DOHH2 (cell line): Measurements from ENCODE around the gene WDFY3.

ENCODE experiments used
- H3F3A ChIP-seq: fragments of 200-600 bp; sonication (generic), shearing (Covaris generic); 2 replicates; pipeline ENCODE4 v1.6.0; 2016; ENCODE audit warnings: antibody characterized with exemption, mild to moderate bottlenecking; ENCODE audit not compliant: control insufficient read depth, insufficient read depth
- H3K27ac ChIP-seq: fragments of 200-600 bp; sonication (generic); 2 replicates; pipeline ENCODE4 v1.5.1; 2014; ENCODE audit warnings: low read depth, mild to moderate bottlenecking, low read length, moderate library complexity
- H3K27me3 ChIP-seq: fragments of 200-600 bp; sonication (generic); 2 replicates; pipeline ENCODE4 v1.6.1; 2014; ENCODE audit warnings: mild to moderate bottlenecking, low read length, mixed read lengths; ENCODE audit not compliant: control insufficient read depth
- H3K36me3 ChIP-seq: fragments of 200-600 bp; sonication (generic); 2 replicates; pipeline ENCODE4 v1.6.1; 2014; ENCODE audit warnings: mild to moderate bottlenecking, low read length, moderate library complexity, mixed read lengths; ENCODE audit not compliant: control insufficient read depth
- H3K4me1 ChIP-seq: fragments of 200-600 bp; sonication (generic); 2 replicates; pipeline ENCODE4 v1.6.1; 2014; ENCODE audit warnings: mild to moderate bottlenecking, low read length, mixed read lengths; ENCODE audit not compliant: control insufficient read depth
- H3K4me2 ChIP-seq: fragments of 200-600 bp; sonication (generic); 2 replicates; pipeline ENCODE4 v1.6.0; 2014; ENCODE audit warnings: mild to moderate bottlenecking, low read length, moderate library complexity
- H3K4me3 ChIP-seq: fragments of 200-600 bp; sonication (generic); 2 replicates; pipeline ENCODE4 v1.5.1; 2014; ENCODE audit warnings: mild to moderate bottlenecking, low read length, mixed read lengths
- H3K79me2 ChIP-seq: fragments of 200-600 bp; sonication (generic); 2 replicates; pipeline ENCODE4 v1.6.1; 2014; ENCODE audit warnings: mild to moderate bottlenecking, low read length, mixed read lengths; ENCODE audit not compliant: control insufficient read depth
- H3K9me2 ChIP-seq: fragments of 200-600 bp; sonication (generic); replicated peaks from 2 replicates; pipeline ENCODE4 v1.6.1; 2014; ENCODE audit warnings: mild to moderate bottlenecking, low read length, mixed read lengths; ENCODE audit not compliant: control insufficient read depth
- H3K9me3 ChIP-seq: fragments of 200-600 bp; sonication (generic); 2 replicates; pipeline ENCODE4 v1.6.1; 2014; ENCODE audit warnings: antibody characterized with exemption, low read length, mixed read lengths; ENCODE audit not compliant: control insufficient read depth, insufficient read depth
- H4K20me1 ChIP-seq: fragments of 200-600 bp; sonication (generic); 2 replicates; pipeline ENCODE4 v1.6.0; 2014; ENCODE audit warnings: low read depth, mild to moderate bottlenecking, antibody characterized with exemption, low read length, moderate library complexity; ENCODE audit not compliant: control insufficient read depth, insufficient read depth
- CTCF ChIP-seq: fragments of 200-600 bp; sonication (generic); IDR thresholded peaks from one replicate; pipeline ENCODE4 v1.5.1; 2014; ENCODE audit warnings: antibody characterized with exemption, mild to moderate bottlenecking, low read depth, low read length; ENCODE audit not compliant: poor library complexity, severe bottlenecking
- EZH2phosphoT487 ChIP-seq: fragments of 200-600 bp; sonication (generic); IDR thresholded peaks from 2 replicates; pipeline ENCODE4 v1.6.1; 2017; ENCODE audit warnings: borderline replicate concordance, mild to moderate bottlenecking, antibody characterized with exemption, low read length, moderate library complexity, mixed read lengths

WDFY3 gene

GRCh38 chr4:84937381-84937977 lies 29.0 kb downstream of the WDFY3 start:
- Histone ChIP-seq H3K27me3 (no peaks in the 10 kb centered on the region), H3K4me3 (no peak overlapping the region), H3K4me2 (no peak overlapping the region), H3K27ac (no peak overlapping the region), H3F3A (no peaks in the 10 kb centered on the region), H3K36me3 (no peaks in the 10 kb centered on the region), H3K79me2 (no peaks in the 10 kb centered on the region), H4K20me1 (no peaks in the 10 kb centered on the region), H3K9me3 (no peaks in the 10 kb centered on the region), H3K9me2 (no peaks in the 10 kb centered on the region), H3K4me1 (no peaks in the 10 kb centered on the region)
- TF ChIP-seq CTCF (no peak), EZH2phosphoT487 (no peak)

GRCh38 chr4:84936123-84936522 lies 30.4 kb downstream of the WDFY3 start:
- no peaks in the 10 kb centered on the region for H3K9me3 ChIP-seq
- H4K20me1 ChIP-seq, result no peaks in the 10 kb centered on the region
- no peaks in the 10 kb centered on the region for H3F3A ChIP-seq
- no peak overlapping the region for H3K27ac ChIP-seq
- no peaks in the 10 kb centered on the region for H3K79me2 ChIP-seq
- H3K9me2 ChIP-seq, result no peaks in the 10 kb centered on the region
- TF ChIP-seq CTCF (no peak), EZH2phosphoT487 (no peak)
- no peak overlapping the region for H3K4me2 ChIP-seq
- H3K36me3 ChIP-seq, result no peaks in the 10 kb centered on the region
- H3K27me3 ChIP-seq, result no peaks in the 10 kb centered on the region
- H3K4me1 ChIP-seq, result no peaks in the 10 kb centered on the region
- H3K4me3 ChIP-seq, result no peak overlapping the region

DNA sequence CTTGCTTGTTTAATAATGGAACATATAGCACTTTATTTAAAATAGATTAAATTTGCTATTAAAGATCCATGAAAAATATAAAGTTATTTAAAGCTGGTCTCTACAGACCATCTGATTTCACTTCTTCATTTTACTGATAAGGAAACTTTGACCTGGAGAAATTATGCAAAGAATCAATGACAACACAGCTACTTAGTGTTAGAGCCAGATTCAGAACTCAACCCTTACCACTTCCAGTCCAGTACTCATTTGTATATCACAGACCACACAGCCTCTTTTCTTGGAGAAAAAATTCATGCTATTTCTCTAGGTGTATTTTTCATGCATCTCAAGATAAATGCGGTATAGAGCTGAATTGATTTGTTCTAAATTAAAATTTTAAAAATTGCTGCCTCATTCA lies 34.0 kb downstream of the WDFY3 start:
- Histone ChIP-seq H3K9me2 (no peaks in the 10 kb centered on the region), H3K4me2 (no peak overlapping the region), H3F3A (no peaks in the 10 kb centered on the region), H3K27me3 (no peaks in the 10 kb centered on the region), H3K9me3 (no peaks in the 10 kb centered on the region), H3K4me1 (no peaks in the 10 kb centered on the region), H3K79me2 (no peaks in the 10 kb centered on the region), H3K4me3 (no peak overlapping the region), H3K27ac (no peak overlapping the region), H3K36me3 (no peaks in the 10 kb centered on the region), H4K20me1 (no peaks in the 10 kb centered on the region)
- TF ChIP-seq CTCF (no peak), EZH2phosphoT487 (no peak)

DNA sequence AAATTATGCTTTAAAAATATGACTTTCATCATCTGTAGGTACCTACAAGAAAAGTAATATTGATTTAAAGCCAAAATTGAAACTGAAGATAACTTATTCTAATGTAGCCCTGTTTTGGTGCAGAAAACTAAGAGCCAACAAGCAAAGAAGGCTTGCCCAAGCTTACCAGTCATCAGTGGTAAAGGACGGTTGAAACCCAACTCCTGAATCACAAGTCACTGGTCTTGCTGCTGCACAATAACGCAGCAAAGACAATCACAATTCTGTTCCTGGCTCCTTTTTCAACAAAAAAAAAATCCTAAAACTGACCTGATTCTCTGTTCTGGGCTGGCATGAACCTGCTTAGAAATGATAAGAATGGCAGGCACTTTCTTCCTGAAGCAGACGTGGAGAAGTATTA lies 34.5 kb downstream of the WDFY3 start:
- no peak overlapping the region for H3K4me2 ChIP-seq
- no peaks in the 10 kb centered on the region for H3K9me2 ChIP-seq
- no peaks in the 10 kb centered on the region for H4K20me1 ChIP-seq
- H3K79me2 ChIP-seq, result no peaks in the 10 kb centered on the region
- no peak for TF ChIP-seq CTCF
- TF ChIP-seq EZH2phosphoT487, result no peak
- no peaks in the 10 kb centered on the region for H3K27me3 ChIP-seq
- no peak overlapping the region for H3K4me3 ChIP-seq
- no peaks in the 10 kb centered on the region for H3K36me3 ChIP-seq
- H3F3A ChIP-seq, result no peaks in the 10 kb centered on the region
- no peak overlapping the region for H3K27ac ChIP-seq
- no peaks in the 10 kb centered on the region for H3K4me1 ChIP-seq
- no peaks in the 10 kb centered on the region for H3K9me3 ChIP-seq
